Measurements from ENCODE around the gene ARHGEF7.

The ARHGEF7 gene

DNA sequence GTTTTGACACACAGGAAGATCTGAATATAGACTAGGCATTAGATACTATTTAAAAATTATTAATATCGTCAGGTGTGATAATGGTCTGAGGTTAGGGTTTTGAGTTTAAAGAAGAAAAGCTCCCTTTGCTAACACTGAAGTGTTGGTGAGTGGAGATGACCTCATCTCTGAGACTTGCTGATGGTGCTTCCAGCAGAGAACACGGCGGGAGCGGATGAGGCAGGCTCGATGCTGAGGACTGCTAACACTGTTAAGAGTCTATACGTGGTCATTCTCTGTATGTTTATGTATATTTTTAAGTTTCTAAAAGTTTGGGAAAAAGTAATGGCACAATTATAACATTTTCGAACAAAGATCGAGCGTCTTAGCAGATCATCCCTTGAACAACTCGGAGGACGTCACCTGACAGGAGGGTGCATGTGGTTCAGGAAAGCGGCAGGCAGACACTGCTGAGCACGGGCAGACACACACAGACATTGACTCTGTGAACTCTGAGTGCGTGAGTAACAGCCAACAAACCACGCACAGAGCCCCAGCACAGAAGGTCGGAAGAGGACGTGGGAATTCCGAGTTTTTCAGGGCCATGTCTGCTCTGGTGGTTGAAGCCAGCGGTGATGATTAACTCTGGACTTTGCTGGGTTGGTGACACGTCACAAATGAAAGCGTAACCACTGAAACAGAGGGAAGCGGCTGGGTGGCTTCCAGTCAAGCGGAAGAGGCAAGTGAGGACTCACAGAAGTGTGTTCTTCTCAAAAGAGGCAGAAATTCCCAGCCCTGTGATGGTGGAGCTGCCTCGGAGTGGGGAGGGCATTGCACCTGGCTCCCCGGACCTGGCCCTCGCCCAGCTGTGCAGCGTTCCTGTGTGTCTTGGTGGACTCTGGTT lies 113.4 kb downstream of the ARHGEF7 start:
- no peak for DNase-seq

DNA sequence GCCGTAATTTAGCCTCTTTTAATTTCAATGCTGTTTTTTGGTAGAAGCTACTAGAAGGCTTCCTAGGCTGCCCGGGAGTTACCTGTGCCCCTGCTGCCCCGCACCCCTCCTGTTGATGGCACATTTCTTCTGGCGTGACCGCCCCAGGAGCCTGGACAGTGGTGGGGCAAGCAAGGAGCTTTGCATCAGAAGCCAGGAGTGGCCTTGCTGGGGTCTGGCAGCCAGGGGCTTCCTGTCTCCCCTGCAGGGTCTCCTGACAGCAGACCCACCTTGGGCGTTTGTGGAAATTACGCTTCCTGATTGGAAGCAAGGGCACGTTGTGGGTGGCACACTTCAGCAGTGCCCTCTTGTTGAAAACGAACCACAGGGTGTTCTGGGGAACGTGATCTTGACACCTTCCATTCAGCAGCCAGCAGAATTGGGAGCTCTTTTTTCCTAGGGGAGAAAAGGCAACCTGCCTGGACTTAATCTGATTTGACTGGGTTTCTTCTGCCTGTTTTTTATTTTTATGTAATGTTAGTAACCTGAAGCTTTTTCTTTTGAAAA lies 115.3 kb downstream of the ARHGEF7 start:
- DNase-seq: no peak

DNA sequence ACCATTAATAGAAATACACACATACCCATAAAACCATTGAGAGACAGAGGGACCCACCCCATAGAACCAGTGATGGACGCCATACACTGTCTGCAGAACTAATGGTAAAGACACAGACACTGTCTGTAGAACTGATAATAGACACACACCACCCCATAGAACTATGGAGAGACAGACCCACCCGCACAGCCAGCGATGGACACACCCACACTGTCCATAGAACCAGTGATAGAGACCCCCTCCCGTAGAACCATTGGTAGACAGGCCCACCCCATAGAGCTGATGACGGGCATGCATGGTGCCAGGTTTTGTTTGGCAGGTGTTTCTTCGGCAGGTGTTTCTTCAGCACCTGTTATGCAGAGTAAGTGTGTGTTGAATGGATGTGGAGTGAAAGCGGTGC lies 117.1 kb downstream of the ARHGEF7 start:
- DNase-seq: no peak

DNA sequence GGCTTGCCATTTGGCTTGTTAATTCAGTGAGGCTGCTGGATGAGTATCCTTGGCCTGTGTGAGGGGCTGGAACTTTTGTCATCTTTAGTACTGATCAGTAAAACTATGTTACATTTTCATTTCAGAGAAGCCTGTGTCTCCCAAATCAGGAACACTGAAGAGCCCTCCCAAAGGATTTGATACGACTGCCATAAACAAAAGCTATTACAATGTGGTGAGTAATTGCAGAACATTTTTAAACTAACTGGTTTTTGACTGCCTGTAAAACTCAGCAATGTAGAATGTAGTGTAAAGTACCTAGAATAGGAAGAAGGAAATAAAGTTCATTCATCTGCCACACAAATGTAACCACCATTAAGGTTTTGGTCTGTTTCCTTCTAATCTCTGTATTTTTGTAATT lies 118.0 kb downstream of the ARHGEF7 start:
- no peak for DNase-seq

DNA sequence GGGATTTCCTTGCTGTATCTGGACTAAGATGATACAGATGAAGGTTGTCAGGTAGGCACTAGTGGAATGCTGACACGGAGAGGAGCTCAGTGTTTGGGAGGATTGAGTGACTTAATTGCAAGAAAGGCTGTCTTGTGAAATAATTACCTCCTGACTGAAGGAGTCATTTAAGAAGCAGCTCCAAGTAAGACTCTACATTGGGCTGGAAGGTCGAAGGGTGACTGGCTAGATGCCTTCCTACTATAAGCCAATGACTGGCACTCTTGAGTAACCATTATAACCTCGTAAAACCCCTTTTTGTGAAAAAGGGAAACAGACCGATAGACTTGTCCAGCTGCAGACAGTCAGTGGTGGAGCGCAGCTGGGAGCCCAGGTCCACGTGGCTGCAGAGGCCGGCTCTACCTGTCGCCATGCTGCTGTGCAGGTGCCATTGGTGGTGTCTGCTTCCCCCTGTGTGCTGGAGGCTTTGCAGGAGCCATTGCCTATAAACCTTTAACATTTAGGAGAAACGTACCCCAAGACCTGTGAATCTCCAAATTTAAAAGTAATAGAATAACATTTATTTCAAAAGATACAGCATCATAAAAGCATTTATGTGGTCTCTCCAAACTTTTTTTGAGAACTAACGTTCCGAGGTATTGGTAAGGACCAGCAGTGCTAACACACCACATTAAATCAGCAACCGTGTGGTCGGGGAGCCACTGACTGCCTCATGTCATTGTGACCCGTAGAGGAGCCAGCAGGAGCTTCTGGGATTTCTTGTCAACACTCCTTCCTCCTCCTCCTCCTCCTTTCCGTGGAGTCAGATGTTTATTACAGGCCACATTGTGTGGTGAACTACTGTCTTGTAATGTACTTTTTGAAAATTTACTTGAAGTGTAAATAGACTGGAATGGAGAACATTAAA lies 124.9 kb downstream of the ARHGEF7 start:
- no peak for DNase-seq

DNA sequence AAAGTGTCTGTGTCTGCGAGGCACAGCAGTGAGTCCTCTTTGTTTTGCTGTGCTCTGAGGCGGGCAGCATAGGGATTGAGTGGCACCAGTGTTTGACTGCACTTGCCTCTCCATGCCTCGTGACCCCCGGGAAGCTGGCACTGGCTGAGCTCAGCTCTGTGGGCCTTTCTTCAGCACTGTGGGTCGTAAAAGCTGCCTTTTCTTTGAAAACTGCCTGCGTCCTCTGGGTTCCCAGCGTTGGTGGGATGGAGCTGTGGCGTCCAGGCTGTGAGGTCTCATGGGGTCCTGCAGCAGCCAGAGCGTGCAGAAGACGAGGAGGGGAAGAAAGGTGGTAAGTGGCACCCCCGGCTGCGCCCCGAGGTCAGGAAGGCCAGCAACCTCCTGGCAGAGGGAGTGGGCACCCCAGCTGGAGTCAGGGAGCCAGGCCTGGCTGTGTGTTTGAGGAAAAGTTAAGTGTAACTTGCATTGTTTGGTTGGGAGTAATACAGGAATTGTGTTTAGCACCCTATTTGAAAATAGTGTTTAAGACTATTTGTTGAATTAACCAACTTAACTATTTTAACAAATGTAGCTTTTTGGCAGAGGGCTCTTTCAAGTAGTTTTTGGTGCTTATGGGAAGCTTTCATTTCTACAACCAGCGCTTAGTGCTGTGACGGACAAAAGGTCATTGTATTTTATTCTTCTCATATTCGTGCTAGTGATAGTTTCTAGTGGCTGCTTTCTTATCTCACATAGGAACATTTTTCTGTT lies 126.1 kb downstream of the ARHGEF7 start:
- no peak for DNase-seq

DNA sequence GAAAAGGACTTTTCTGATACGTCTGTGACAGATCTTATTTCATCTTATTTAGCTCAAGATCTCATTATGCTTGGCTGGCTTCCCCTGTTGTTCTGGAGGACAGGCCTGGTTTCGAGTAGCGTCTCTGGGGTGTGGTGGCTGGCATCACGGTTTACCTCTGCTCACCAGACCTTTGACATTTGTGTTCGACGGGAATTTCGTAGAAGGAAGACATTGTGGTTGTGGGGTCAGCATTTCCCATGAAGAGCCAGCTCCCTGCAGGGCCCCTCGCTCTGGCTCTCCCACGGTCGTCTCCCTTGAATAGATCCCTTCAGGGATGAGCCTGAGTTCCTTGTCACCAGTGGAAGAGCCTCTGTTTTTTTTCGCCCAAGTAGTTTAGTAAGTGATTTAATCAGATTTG lies 126.8 kb downstream of the ARHGEF7 start:
- no peak for DNase-seq

DNA sequence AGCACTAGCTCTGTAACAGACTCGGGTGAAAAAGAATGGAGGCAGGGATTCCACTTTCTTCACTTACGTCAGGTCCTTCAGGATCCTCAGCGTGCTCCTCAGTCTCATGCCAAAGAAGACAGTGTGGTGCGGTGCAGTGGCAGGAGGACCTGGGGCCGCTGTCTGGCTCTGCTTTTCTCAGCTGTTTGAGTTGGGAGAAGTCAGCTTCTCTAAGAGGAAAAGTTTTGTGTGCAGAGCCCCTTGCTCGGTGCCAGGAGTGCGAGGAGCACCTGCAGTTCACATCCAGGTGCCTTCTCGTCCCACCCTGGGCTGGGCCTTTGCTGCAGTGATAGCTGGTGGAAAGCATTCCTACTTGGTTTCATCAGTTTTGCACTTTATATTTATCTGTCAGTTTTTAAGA lies 127.5 kb downstream of the ARHGEF7 start:
- DNase-seq: no peak

DNA sequence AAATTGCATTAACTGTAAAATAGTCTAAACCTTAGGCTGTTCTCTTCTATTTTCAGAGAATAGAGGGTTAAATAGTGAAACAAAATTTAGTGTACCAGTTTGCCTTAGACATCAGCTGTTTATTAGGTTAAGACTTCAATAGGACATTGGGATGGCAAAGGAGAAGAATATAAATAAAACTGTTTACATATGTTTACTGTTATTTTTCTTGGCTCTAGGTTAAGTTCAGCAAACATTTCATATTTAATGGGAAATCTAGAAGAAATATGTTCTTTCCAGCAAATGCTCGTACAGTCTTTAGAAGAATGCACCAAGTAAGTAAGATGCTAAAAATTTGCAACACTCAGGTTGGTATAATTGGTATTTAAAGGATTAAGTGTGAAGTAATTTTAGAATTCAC lies 128.9 kb downstream of the ARHGEF7 start:
- no peak for DNase-seq

DNA sequence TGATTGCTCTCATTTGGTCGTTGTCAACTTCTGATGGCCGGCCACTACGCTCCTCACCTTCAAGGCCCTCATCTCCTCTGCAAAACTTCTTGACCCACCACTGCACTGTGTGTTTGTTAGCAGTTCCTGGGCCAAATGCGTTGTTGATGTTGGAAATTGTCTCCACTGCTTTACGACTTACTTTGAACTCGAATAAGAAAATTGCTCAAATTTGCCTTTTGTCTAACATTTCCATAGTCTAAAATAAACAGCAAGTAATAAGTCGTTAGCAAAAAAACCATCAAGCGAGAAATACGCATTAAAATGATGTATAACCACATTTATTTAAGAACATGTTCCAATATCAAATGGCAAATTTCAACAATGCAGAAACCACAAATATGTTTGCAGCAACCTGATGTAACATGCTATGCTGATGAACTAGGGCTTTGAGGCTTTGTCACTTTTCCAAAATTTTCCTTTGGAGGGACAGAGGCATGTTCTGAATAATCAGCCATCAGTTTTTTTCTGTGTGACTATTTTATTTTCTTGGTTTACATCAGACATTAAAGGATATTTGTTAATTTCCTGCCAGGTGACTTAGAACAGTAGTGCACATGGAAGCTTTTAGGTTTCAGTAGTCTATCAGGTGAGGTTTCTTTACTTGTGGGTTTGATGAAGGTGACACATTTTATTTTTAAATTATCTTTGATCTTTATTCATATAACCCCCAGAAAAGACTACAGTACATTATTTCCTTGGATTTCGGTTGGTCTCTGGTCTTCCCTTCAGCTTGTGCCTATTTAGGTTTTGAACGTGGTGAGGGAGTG lies 130.7 kb downstream of the ARHGEF7 start:
- DNase-seq: no peak

DNA sequence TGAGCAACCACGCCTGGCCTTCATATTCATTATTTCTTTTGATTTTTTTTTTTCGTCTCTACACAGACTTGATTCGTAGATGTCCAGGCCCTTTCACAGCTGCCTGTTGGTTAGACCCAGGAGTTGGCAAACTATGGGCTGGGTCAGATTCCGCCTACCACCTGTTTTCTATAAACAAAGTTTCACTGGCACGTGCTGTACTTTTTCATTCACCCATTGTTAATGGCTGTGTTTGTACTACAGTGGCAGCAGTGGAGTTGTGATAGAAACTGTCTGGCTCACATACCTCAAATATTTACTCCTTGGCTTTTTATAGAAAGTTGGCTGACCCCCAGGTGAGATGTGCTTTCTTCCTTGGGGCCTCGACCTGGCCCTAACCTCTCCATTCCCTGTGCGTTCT lies 132.4 kb downstream of the ARHGEF7 start:
- no peak for DNase-seq

DNA sequence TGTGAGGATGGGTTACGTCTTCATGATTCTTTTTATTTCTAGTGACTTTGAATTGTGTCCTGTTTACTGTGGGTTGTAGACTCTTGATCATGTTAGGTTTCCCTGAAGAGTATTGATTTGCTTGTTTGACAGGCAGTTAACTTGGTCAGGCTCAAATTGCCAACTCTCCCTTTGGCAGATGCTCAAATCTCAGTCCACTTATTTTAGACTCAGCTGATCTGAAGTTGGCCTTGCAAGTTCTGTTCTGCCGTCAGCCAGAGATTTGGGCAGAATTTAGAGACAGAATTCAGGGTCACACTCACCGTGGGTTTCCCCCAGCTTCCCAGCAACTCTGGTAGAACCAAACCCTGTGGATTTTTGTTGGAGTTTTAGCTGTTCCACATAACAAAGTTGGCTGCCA lies 133.7 kb downstream of the ARHGEF7 start:
- DNase-seq: no peak

DNA sequence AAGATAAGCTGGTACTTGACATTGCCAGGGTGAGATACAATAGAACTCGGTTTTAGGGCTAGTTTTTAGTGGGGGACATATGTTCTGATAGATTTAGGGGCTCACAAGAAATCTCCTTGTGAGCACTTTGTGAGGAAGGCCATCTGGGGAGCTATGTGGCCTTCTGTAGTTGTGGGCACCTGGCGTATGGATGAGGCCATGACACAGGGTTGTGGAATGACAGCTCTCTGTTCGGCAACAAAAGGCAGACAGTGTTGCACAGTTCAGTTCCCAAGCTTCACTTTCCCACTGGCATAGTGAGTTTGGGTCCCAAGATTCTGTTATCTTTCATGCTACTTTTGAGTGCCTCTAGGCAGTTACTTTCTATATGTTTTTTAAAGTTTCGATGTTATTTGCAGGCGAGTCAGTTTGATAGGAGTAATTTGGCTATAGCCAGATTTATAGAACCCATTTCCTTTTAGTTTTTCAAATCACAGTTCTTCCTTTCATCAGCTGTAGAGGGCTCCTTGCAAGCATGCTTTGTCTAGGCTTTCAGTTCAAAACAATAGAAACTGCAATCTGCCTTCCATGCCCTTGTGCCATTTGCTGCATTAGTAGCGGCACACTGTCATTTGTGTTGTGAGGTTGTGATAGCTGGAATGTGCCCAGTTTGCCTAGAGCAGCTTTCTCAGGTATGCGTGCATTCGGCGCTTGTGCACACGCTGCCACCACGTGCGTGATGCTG lies 134.7 kb downstream of the ARHGEF7 start:
- DNase-seq: no peak

DNA sequence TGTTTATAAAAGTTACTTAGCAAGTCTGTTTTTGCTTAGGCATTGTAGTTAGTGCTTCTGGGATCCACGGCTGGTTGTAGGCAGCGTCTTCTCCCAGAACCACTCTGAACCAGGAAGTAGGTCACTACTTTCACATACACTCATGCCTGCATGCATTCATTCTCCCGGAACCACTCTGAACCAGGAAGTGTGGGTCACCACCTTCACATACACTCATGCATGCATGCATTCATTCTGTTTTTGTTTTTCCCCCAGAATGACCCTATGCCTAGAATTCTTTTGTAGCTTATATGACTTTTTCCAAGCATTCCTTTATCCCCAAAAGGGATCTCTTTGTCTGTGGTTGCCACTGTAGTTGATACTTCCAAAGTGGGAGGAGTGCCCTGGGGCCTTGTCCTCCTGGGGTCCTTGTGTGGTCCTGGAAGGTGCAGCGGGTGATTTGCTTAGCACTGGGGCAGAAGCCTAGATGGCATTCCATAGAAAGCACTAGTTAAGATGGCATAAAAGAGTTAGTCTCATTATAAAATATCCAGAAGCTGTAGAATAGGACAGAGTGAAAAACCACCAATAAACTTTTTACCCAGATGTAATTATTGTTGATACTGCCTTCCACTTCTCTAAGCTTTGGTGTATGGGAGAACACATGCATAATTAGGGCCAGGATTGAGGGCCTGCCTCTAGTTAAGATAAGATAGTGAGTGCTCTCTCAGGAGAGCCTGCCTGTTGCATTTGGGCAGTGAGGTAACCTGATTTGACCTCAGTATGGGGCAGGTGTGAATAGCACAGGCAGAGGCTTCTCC lies 136.7 kb downstream of the ARHGEF7 start:
- DNase-seq: no peak

DNA sequence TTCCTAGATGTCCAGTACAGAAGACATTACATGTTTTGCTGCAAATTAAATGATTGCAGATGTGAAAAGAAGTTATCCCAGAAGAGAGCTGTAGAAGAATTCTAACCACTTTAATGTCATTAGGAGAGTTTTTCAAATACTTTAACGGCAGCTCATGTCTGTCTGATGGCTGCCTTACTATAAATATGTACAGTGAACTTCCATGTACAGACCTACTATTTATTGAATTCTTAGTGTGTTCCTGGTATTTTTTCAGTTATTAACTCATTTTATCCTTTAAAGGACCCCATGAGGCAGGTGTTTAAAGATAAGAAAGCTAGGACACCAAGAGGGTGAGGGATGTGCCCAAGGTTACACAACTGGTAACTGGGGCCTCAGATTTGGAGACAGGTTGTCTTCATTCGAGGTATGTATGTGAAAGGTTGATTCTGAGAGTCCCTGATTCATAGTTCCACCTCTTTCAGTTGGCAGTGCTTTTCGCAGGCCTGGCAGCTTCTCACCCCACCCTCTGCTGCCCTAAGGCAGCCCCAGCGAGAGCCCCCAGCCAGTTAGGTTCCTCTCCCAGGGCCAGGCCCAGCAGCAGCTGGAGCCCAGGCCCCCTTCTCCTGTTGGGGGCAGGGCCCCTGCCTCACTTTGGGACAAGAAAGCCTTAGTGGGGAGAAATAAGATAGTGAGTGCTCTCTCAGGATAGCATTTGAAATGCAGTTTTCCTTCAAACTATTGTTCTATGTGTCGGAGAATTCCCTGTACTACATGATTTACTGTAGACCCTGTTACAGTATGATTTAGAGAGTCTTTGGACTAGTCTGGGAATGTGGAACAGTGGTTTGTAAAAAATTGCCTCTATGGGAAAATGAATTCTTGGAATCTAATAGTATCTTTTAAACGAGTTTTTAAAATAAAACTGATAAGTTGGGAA lies 137.6 kb downstream of the ARHGEF7 start:
- DNase-seq: no peak

DNA sequence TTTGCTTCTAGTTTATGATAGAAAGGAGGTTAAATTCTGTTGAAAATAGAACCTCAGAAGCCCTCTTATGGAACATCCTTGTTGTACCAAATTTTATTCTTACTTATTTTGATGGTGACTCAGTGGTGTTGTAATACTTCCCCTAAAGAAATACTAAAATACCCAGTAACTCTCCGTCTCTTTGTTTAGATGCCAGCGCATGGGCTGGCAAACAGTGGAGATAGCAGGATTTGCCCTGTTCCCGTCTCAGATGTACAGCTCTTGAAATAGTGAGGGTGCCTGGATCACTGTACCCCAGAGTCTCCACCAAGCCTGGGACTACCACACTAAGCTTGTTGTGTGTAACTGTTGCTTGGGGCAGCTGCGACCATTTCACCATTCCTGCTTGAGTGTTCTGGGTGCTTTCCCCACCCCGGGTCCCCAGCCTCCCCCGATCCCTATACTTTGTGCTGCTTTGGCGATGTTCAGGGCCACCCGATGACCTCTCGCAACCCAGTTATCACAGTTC lies 138.3 kb downstream of the ARHGEF7 start:
- DNase-seq: no peak

DNA sequence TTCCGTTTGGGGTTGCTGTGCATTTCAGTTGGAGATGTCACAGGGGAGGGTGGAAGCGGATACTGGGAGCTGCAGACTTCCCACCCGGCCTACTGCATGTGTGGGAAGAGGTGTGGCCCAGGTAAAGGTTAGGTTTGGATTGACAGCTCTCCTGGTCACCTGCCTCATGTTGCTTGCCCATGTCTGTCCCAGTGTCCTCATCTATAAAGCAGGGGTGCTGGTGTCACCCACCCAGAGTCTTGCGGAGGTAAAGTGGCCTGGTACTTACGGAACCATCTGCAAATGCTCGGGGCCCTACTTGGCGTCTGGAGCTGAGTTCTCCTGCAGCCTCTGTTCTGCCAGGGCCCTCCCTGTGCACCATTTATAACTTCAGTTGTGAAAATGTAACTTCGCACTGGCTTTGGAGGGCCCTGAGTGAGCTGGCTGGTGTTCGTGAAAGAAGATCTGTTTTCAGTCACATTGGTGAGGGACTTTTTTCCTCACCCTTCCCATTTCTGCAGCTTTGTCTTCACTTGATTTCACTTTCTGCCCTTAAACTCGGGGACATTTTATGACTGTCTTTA lies 140.2 kb downstream of the ARHGEF7 start:
- DNase-seq: no peak

DNA sequence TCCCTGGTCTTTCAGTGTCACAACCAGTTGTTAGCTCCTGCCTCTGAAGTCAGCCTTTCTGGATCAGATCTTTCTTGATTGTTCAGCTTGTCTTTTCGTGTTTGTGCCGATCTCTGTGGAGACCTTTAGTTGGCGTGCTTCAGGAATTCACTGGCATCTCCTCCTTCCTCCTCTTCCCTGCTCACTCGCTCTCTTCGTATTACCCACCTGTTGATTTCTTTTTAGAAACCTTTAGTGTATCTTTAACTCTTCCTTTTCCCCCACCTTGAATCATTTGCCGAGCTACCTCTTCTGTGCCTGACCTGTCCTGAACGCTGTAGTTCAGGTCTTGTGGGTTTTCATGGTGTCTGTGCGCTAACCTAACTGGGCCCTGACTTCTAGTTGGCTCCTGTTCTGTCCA lies 141.3 kb downstream of the ARHGEF7 start:
- no peak for DNase-seq

DNA sequence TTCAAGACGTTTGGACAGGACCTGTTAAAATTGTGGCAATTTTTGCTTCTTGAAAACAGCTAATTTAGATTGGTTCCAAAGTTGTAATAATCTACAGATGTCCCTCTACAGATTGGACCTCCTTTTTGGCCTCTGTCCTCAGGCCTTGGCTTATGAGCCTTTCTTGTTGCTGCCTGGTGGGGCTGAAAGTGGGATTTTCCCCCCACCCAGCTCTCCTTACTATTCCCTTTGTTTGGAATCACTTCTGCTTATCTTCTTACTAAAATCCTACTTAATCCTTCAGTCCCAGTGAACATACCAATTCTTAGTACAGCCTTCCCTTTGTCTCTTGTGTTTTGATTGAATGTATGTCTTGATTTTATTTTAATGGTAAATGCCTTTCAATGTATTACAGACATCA lies 141.8 kb downstream of the ARHGEF7 start:
- DNase-seq: no peak

Measured in NCI-H510A (cell line).